HepG2 (cell line): Measurements from ENCODE around the gene YIF1B. TPM values are rescaled to one million over a fixed set of nuclear protein-coding genes. Genes with fewer than 3 reads are reported as not detected.

ENCODE experiments used
- ATAC-seq: fragments of 200-7000 bp; cut with Tn5 transposase; 3 replicates; pipeline ENCODE4 v1.9.1; 2020; ENCODE audit warnings: mild to moderate bottlenecking, moderate library complexity
- BruUV-seq: library from RNA; stranded (reverse); fragments of 400-500 nt; replicated peaks from 2 replicates; lab custom pipeline; 2021; lab: Mats Ljungman, UMichigan
- CTCF ChIA-PET: fragments of 300-600 bp; formaldehyde crosslinking; extraction: SDS; loops from one replicate; lab custom pipeline; 2021; ENCODE audit warnings: low total read pairs, inconsistent platforms, low intra/inter-chr PET ratio; lab: Yijun Ruan, JAX
- POLR2A ChIA-PET: fragments of 350-600 bp; sonication (Branson Sonifier 250); formaldehyde crosslinking; loops from one replicate; lab custom pipeline; 2020; ENCODE audit warnings: antibody characterized with exemption, inconsistent platforms; lab: Yijun Ruan, JAX
- DNase-seq: peaks from one replicate; pipeline ENCODE4 v3.0.0-alpha.2; 2015; ENCODE audit warnings: low spot score
- FAIRE-seq: peaks from 3 replicates; lab custom pipeline; 2011; peaks lifted over from hg19 to GRCh38; lab: Jason Lieb, UNC
- H2AFZ ChIP-seq: one replicate; pipeline ENCODE4 v1.6.1; 2011; ENCODE audit warnings: low read length, inconsistent platforms
- H3K27ac ChIP-seq: fragments of 300-600 bp; 3 replicates; pipeline ENCODE4 v1.8.0; 2011; ENCODE audit warnings: mixed run types, mild to moderate bottlenecking, mixed read lengths, low read length, inconsistent platforms; ENCODE audit not compliant: insufficient read depth; ENCODE audit errors: extremely low read length
- H3K27me3 ChIP-seq, 2 experiments: fragments of 200-600 bp in 1 of 2; 2 replicates in 1 of 2; 3 replicates in 1 of 2; pipeline versions ENCODE4 v1.6.0 to v1.8.0; 2011; ENCODE audit warnings: low read length in 2 of 2, mild to moderate bottlenecking in 2 of 2, moderate library complexity in 2 of 2, inconsistent platforms in 1 of 2; ENCODE audit not compliant: insufficient read depth in 2 of 2, control insufficient read depth in 1 of 2
- H3K36me3 ChIP-seq, 2 experiments: fragments of 200-600 bp in 1 of 2; replicated peaks in 1 of 2; 2 replicates in 1 of 2; 3 replicates in 1 of 2; pipeline versions ENCODE4 v1.5.1 to v1.8.0; 2011; ENCODE audit warnings: low read length in 2 of 2, inconsistent platforms in 1 of 2; ENCODE audit not compliant: insufficient read depth in 2 of 2, control insufficient read depth in 1 of 2
- H3K4me1 ChIP-seq: 2 replicates; pipeline ENCODE4 v1.5.1; 2012; ENCODE audit warnings: low read length, inconsistent platforms; ENCODE audit not compliant: insufficient read depth
- H3K4me2 ChIP-seq: 2 replicates; pipeline ENCODE4 v1.6.0; 2011; ENCODE audit warnings: low read depth, low read length, inconsistent platforms
- H3K4me3 ChIP-seq, 3 experiments: fragments of 200-600 bp in 1 of 3; sonication (generic), shearing (Covaris generic) in 1 of 3; replicated peaks in 1 of 3; 2 replicates each; pipeline ENCODE4 v1.5.1; 2011 to 2016; ENCODE audit warnings: low read length in 3 of 3, inconsistent platforms in 2 of 3, low read depth in 2 of 3, mild to moderate bottlenecking in 2 of 3, control low read depth in 1 of 3, mixed read lengths in 1 of 3; ENCODE audit not compliant: insufficient read depth in 1 of 3
- H3K79me2 ChIP-seq: one replicate; pipeline ENCODE4 v1.6.1; 2011; ENCODE audit warnings: low read length, inconsistent platforms; ENCODE audit not compliant: insufficient read depth
- H3K9ac ChIP-seq: 2 replicates; pipeline ENCODE4 v1.6.0; 2011; ENCODE audit warnings: mild to moderate bottlenecking, low read depth, low read length, inconsistent platforms; ENCODE audit not compliant: insufficient read depth
- H3K9me3 ChIP-seq: 2 replicates; pipeline ENCODE4 v1.5.1; 2012; ENCODE audit warnings: mild to moderate bottlenecking, low read length
- H4K20me1 ChIP-seq: 2 replicates; pipeline ENCODE4 v1.6.0; 2011; ENCODE audit warnings: inconsistent platforms, mild to moderate bottlenecking, low read length, moderate library complexity; ENCODE audit not compliant: insufficient read depth
- CCAR2 ChIP-seq: fragments of 200-400 bp; formaldehyde crosslinking; optimal IDR thresholded peaks from 2 replicates; pipeline ENCODE3; 2018; ENCODE audit warnings: low read depth, mild to moderate bottlenecking, low read length, moderate library complexity
- CCDC6 ChIP-seq: sonication (generic); formaldehyde crosslinking; IDR thresholded peaks from 2 replicates; pipeline ENCODE4 v1.8.1; 2022; ENCODE audit warnings: mild to moderate bottlenecking, missing genetic modification reagents, moderate library complexity
- CEBPZ ChIP-seq: IDR thresholded peaks from 2 replicates; pipeline ENCODE4 v1.6.1; 2012; ENCODE audit warnings: low read length, improper control_type of control experiment
- GMEB2 ChIP-seq: IDR thresholded peaks from 2 replicates; pipeline ENCODE4 v1.6.1; 2016; ENCODE audit warnings: missing biosample characterization, missing genetic modification reagents, low read depth
- KDM3A ChIP-seq: IDR thresholded peaks from 2 replicates; pipeline ENCODE4 v1.6.1; 2018; ENCODE audit warnings: low read depth, missing compliant biosample characterization
- LCORL ChIP-seq, 2 experiments: fragments of 450-650 bp in 1 of 2; sonication (generic) in 1 of 2; formaldehyde crosslinking in 1 of 2; IDR thresholded peaks; 2 replicates each; pipeline versions ENCODE4 v1.5.0 to v1.6.1; 2017 to 2020; ENCODE audit warnings: antibody characterized with exemption in 1 of 2, missing genetic modification reagents in 1 of 2
- MIER3 ChIP-seq: IDR thresholded peaks from 2 replicates; pipeline ENCODE4 v1.6.1; 2016; ENCODE audit warnings: missing compliant biosample characterization, borderline replicate concordance
- MLX ChIP-seq: IDR thresholded peaks from 2 replicates; pipeline ENCODE4 v1.6.1; 2016
- REPIN1 ChIP-seq: sonication (generic); formaldehyde crosslinking; IDR thresholded peaks from 2 replicates; pipeline ENCODE4 v1.8.0; 2022; ENCODE audit warnings: missing genetic modification reagents, low read depth, mild to moderate bottlenecking, borderline replicate concordance
- SP2 ChIP-seq: sonication (generic); formaldehyde crosslinking; IDR thresholded peaks from 2 replicates; pipeline ENCODE4 v1.5.1; 2020; ENCODE audit warnings: mild to moderate bottlenecking, missing genetic modification reagents
- TBL1XR1 ChIP-seq: fragments of 150-350 bp; IDR thresholded peaks from 2 replicates; pipeline ENCODE4 v1.6.1; 2014; ENCODE audit warnings: borderline replicate concordance, low read length; ENCODE audit not compliant: partially characterized antibody
- TBP ChIP-seq: sonication (generic); formaldehyde crosslinking; IDR thresholded peaks from 2 replicates; pipeline ENCODE4 v1.5.0; 2020; ENCODE audit warnings: missing genetic modification reagents
- ZNF557 ChIP-seq: sonication (generic); formaldehyde crosslinking; IDR thresholded peaks from 2 replicates; pipeline ENCODE4 v1.4.0; 2020; ENCODE audit warnings: missing genetic modification reagents
- WGBS: methylation state at CpG from one replicate; pipeline ENCODE4 v1.1.6; 2017; ENCODE audit warnings: low lambda C conversion rate; 5-methylcytosine and 5-hydroxymethylcytosine counted together
- in situ Hi-C: cut with HindIII; loops from 2 replicates; pipeline ENCODE4 v1.10.0; 2017; ENCODE audit warnings: low pct_unique_long_range_greater_than_20kb; ENCODE audit not compliant: extremely low pct_ligation_motif_present
- intact Hi-C: fragments of 100-400 bp; cut with micrococcal nuclease; formaldehyde crosslinking; loops from one replicate; pipeline ENCODE4 v1.10.0; 2022; ENCODE audit not compliant: unreplicated experiment
- polyA plus RNA-seq, 8 experiments: library from polyadenylated mRNA; depleted of rRNA in 3 of 8; stranded (reverse) in 7 of 8; unstranded in 1 of 8; fragments of >200 nt; fragmentation: Illumina TruSeq in 4 of 8; extraction: Trizol in 4 of 8; gene quantifications; 2 replicates each; pipeline versions ENCODE4 v1.2.1 to v1.2.3, GENCODE V29; 2011 to 2016; ENCODE audit warnings: low read depth in 4 of 8, missing spikeins in 1 of 8, mixed read lengths in 1 of 8; ENCODE audit not compliant: insufficient read depth in 1 of 8
- total RNA-seq, 5 experiments: library from RNA; depleted of rRNA; stranded (reverse); fragments of >200 nt; fragmentation: Illumina TruSeq; extraction: Trizol; gene quantifications; 2 replicates each; pipeline ENCODE4 v1.2.3, GENCODE V29; 2016; ENCODE audit warnings: low read depth in 1 of 5

YIF1B gene
- total and polyA plus RNA-seq, 2 of the 13 experiments (the other 11 are each of a cell fraction or from before 2014, with no cell fraction given) = 41.4 to 85.2 TPM

- TF ChIP-seq CEBPZ (no peak), GMEB2 (CRISPR knock-in tag) (no peak)
Measured at GRCh38 chr19:38303517-38304351, 12.0 kb downstream of the YIF1B start, which contains the start of gene C19orf33 (continued).

GRCh38 chr19:38298821-38299680 is 16.7 kb downstream of the YIF1B start:
- WGBS = 14% methylated on average over 10 of the region's 11 CpGs
- Histone ChIP-seq H3K4me3 (no peak overlapping the region), H2AFZ (peak overlapping the region; percentile 5), H4K20me1 (no peaks in the 10 kb centered on the region), H3K9ac (no peak overlapping the region), H3K9me3 (no peaks in the 10 kb centered on the region), H3K4me2 (peak overlapping the region; percentile 18; the same call in 1 of the 2 replicates), H3K36me3 (no peaks in the 10 kb centered on the region), H3K4me1 (peaks cover 40% of the 10 kb centered on the region), H3K27me3 (peaks cover 0 to 16% of the 10 kb centered on the region in 2 experiments; a peak in 4 of 5 replicates), H3K27ac (no peak overlapping the region), H3K79me2 (no peaks in the 10 kb centered on the region)
- CTCF ChIA-PET = no interaction called here
- in situ Hi-C loops = no loop called here
- DNase-seq = no peak
- POLR2A ChIA-PET = no interaction called here
- intact Hi-C loops = no loop called here
- no TSS peak for BruUV-seq
- no peak for FAIRE-seq
- ATAC-seq = no peak
- TF ChIP-seq CCAR2 (no peak), SP2 (CRISPR knock-in tag) (no peak), TBL1XR1 (no peak), TBP (CRISPR knock-in tag) (no peak), MLX (CRISPR knock-in tag) (no peak), MIER3 (CRISPR knock-in tag) (no peak), ZNF557 (CRISPR knock-in tag) (no peak), KDM3A (CRISPR knock-in tag) (no peak), REPIN1 (CRISPR knock-in tag) (no peak), CCDC6 (no peak), LCORL (IDR thresholded peaks at IDR 0.05) (no peak), LCORL (CRISPR knock-in tag; IDR thresholded peaks at IDR 0.05) (no peak)
